Epithelial cell of proximal tubule (primary cell): ENCODE measurements around the gene SLMAP. TPM values are rescaled to one million over a fixed set of nuclear protein-coding genes. Genes with fewer than 3 reads are reported as not detected.

Experiments used
- DNase-seq: peaks from one replicate; pipeline ENCODE4 v3.0.0-alpha.2; 2011; ENCODE audit warnings: low read depth
- H3K4me3 ChIP-seq: 2 replicates; pipeline ENCODE4 v1.5.1; 2011; ENCODE audit warnings: low read depth, mild to moderate bottlenecking, low read length
- total RNA-seq: library from RNA; depleted of rRNA; stranded (reverse); fragments of >200 nt; gene quantifications from 2 replicates; pipeline ENCODE4 v1.2.3, GENCODE V29; 2015
- TF ChIP-seq, protein P1 (sequence below): conservative IDR thresholded peaks from 2 replicates; pipeline ENCODE4 v1.5.1; 2012; ENCODE audit warnings: low read depth, mild to moderate bottlenecking, low read length

The SLMAP gene
- total RNA-seq, 1 donor from 2014 or later, result 55.1 TPM

GRCh38 chr3:57972531-57973111 lies 216.5 kb downstream of the SLMAP start:
- no peak overlapping the region for H3K4me3 ChIP-seq
- DNase-seq, result no peak
- TF ChIP-seq, protein P1, sequence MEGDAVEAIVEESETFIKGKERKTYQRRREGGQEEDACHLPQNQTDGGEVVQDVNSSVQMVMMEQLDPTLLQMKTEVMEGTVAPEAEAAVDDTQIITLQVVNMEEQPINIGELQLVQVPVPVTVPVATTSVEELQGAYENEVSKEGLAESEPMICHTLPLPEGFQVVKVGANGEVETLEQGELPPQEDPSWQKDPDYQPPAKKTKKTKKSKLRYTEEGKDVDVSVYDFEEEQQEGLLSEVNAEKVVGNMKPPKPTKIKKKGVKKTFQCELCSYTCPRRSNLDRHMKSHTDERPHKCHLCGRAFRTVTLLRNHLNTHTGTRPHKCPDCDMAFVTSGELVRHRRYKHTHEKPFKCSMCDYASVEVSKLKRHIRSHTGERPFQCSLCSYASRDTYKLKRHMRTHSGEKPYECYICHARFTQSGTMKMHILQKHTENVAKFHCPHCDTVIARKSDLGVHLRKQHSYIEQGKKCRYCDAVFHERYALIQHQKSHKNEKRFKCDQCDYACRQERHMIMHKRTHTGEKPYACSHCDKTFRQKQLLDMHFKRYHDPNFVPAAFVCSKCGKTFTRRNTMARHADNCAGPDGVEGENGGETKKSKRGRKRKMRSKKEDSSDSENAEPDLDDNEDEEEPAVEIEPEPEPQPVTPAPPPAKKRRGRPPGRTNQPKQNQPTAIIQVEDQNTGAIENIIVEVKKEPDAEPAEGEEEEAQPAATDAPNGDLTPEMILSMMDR, result no peak

- no peak for DNase-seq
- TF ChIP-seq, protein P1, result no peak
- no peak overlapping the region for H3K4me3 ChIP-seq
Measured at GRCh38 chr3:57973715-57974477, 217.8 kb downstream of the SLMAP start.

DNA sequence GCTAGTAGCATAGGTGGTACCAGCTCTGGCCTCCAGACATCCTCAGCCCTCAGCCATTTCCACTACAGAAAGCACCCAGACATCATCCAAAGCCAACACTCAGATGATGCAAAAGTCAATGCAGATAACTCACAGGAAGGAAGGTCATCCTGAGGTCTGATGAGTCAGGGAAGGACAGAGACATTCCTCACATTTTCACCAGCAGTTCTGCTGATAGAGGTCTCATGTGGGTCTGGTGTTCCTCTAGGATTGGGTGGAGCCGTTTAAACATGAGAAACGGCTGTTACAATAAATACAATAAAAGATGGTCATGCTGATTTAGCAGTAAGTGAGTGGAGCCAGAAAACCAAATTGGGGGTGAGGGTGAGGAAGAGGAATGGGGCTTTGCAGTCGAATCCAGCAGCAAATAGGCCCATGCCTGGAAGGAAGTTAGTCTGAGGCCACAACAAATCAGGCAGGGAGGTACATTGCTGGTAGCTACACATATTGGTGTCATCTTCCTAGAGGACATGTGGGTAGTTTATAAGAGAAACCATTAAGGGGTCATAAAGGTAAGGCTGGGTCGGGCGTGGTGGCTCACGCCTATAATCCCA lies 218.8 kb downstream of the SLMAP start:
- DNase-seq, result peak; percentile 76
- TF ChIP-seq, protein P1, result no peak
- no peak overlapping the region for H3K4me3 ChIP-seq

- no peak overlapping the region for H3K4me3 ChIP-seq
- no peak for DNase-seq
- TF ChIP-seq, protein P1, result no peak
Measured at GRCh38 chr3:57977818-57978235, 221.7 kb downstream of the SLMAP start.

DNA sequence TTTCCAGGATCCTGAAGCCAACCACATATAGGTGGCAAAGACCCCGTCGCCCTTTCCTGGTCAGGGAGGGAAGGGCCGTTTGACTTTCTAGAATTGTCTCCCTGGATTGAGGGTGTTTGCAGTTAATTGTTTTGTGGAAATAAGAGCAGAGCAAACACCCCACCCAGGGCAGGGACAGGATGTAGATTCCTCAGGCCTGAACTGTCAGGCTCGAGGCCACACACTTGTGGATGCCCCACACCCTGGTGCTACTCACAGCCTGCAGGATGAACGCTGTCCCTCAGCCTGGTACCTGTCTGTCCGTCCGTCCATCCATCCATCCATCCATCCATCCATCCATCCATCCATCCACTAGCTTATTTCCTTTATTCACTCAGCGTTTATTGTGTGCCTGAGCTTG lies 222.2 kb downstream of the SLMAP start:
- DNase-seq, result no peak
- no peak overlapping the region for H3K4me3 ChIP-seq
- TF ChIP-seq, protein P1, result no peak

Other genes starting within 250 kb of the SLMAP start
- not detected in 2 replicates for gene DNAH12, start 212.0 kb upstream of the SLMAP start, total RNA-seq
- gene PDE12, start 200.0 kb upstream of the SLMAP start, total RNA-seq, result 13.3 and 29.8 TPM in 2 replicates
- 173 and 207 TPM in 2 replicates for gene ARF4, start 159.0 kb upstream of the SLMAP start, total RNA-seq
- gene DENND6A, start 63.2 kb upstream of the SLMAP start, total RNA-seq, result 11.4 and 26.9 TPM in 2 replicates